Stimulated activated CD8-positive, alpha-beta memory T cell treated with anti-CD3 and anti-CD28 coated beads, Interleukin-12 subunit alpha, Interleukin-12 subunit beta, amount 100 ng/mL, for 24 hours (primary cell): ENCODE results near the gene LLGL1.
"Not testable (repeated sequence)": the region's sequence is repeated elsewhere in the genome, so short reads cannot be mapped to it uniquely, and the experiment has no call there.

Source experiments
- DNase-seq: peaks from one replicate; pipeline ENCODE4 v3.0.0-alpha.2; 2020; ENCODE audit errors: extremely low read depth

LLGL1 gene

GRCh38 chr17:18194394-18194793 is 31.0 kb upstream of the LLGL1 start:
- DNase-seq, result no peak

- DNase-seq, result no peak
These were observed 30.6 kb upstream of the LLGL1 start for GRCh38 chr17:18194804-18195203.

DNA sequence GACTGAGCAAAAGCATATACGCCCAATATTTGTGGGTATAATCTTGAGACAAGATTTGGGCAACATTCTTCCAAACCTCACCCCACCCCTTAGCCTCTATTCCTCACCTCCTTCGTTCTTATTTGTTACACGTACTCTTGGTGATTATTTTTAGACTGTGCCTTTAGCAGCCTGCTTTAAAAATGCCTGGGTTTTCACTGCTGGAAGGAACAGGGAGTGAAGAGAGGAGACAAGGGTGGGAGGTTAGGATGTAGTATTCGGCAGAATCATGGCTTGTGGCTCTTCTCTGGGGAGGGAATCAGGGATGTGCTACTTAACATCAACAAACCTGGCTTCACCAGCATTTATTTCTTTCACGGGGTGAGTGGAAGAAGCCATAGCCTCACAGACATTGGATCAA is 30.2 kb upstream of the LLGL1 start:
- DNase-seq, result no peak

GRCh38 chr17:18197535-18198194 is 27.8 kb upstream of the LLGL1 start:
- no peak for DNase-seq

- DNase-seq, result no peak
These were observed 26.9 kb upstream of the LLGL1 start for GRCh38 chr17:18198530-18198929.

GRCh38 chr17:18201108-18201507 is 24.3 kb upstream of the LLGL1 start:
- no peak for DNase-seq

- no peak for DNase-seq
These were observed 22.1 kb upstream of the LLGL1 start for GRCh38 chr17:18203308-18203707.

GRCh38 chr17:18205861-18206260 is 19.6 kb upstream of the LLGL1 start:
- no peak for DNase-seq

DNA sequence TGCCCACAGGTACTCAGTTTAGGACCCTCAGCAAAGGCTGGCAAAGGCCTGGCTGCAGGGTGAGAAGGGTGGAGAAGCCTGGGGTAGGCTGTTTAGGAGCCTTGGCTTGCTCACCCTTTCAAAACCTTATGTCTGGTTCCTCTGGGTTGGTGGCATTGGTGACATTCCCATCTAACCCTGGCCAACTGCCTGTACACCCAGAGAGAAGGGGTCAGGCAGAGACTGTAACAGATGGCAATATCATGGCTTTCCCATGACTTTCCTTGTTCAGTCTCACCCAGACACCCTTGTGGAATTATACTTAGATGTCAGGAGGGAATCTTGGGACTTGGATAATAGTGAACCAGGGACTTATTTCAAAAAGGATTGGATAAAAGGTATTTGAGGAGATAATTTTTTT is 18.5 kb upstream of the LLGL1 start:
- no peak for DNase-seq

- no peak for DNase-seq
These were observed 17.3 kb upstream of the LLGL1 start for GRCh38 chr17:18208092-18208491.

DNA sequence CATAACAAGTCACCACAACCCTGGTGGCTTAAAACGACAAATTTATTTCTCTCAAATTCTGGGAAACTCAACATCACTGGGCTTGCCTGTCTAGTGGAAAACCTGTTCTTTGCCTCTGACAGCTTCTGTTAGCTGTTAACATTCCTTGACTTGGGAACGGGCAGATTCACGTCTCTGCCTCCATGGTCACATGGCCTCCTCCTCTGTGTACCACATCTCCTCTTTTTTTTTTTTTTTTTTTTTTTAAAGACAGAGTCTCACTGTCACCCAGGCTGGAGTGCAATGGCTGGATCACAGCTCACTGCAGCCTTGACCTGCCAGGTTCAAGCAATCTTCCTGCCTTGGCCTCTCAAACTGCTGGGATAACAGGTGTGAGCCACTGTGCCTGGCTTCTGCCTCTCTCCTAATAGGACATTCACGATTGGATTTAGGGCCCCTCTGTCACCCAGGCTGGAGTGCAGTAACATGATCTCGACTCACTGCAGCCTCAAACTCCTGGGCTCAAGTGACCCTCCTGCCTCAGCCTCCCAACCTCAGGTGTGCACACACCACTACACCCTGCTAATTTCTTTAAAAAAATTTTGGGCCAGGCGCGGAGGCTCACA is 11.7 kb upstream of the LLGL1 start:
- DNase-seq, result no peak

DNA sequence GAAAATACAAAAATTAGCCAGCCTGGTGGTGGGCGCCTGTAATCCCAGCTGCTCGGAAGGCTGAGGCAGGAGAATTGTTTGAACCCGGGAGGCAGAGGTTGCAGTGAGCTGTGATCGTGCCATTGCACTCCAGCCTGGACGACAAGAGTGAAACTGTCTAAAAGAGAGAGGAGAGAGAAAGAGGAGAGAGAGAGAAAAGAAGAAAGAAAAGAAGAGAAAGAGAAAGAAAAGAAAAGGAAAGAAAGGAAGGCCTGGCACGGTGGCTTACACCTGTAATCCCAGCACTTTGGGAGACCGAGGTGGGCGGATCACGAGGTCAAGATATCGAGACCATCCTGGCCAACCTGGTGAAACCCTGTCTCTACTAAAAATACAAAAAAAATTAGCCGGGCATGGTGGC is 8.5 kb upstream of the LLGL1 start:
- not testable (repeated sequence) for DNase-seq

GRCh38 chr17:18217412-18218015 is 7.9 kb upstream of the LLGL1 start:
- DNase-seq, result peak; percentile 27

- no peak for DNase-seq
These were observed 6.5 kb upstream of the LLGL1 start for GRCh38 chr17:18218756-18219415.

DNA sequence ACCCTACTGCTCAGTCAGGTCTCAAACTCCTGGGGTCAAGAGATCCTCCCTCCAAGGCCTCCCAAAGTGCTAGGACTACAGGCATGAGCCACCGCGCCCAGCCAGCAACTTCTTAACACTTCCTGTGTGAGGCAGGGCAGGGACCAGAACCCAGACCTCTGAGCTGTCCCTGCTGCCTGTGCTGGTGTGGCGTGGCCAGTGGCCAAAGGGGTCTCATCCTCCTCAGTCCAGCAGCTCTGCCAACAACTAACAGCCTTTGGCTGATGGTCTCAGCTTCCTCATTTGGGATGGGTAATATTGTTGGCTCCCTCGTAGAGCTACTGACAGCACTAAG is 1.4 kb upstream of the LLGL1 start:
- no peak for DNase-seq

- DNase-seq, result no peak
These were observed 881 bp upstream of the LLGL1 start for GRCh38 chr17:18224387-18225120.

DNA sequence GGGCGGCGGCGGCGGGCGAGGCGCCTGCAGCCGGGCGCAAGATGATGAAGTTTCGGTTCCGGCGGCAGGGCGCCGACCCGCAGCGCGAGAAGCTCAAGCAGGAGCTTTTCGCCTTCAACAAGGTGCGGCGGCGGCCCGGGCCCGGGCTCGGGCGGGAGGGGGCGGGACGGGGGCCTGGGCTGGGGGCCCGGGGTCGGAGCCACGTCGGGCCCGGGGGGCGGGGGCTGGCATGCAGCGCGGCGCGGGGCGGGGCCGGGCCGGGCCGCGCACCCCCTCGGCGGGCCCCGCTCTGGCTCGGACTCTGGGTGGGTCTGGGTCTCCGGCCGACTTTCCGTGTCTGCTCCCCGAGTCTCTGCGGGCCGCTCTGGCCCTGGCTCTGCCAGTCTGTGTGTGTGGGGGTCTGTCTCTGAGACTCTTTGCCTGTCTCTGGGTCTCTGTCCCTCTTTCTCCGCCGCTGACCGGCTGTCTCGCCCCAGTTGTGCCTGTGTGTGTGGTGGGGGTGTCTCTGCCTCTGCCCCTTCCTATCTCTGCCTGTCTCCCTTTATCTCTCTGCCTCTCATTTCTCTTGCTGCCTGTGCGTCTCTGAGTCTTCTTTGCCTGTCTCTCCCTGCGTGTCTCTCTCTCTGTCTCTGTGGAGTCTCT is 328 bp downstream of the LLGL1 start:
- DNase-seq, result no peak

DNA sequence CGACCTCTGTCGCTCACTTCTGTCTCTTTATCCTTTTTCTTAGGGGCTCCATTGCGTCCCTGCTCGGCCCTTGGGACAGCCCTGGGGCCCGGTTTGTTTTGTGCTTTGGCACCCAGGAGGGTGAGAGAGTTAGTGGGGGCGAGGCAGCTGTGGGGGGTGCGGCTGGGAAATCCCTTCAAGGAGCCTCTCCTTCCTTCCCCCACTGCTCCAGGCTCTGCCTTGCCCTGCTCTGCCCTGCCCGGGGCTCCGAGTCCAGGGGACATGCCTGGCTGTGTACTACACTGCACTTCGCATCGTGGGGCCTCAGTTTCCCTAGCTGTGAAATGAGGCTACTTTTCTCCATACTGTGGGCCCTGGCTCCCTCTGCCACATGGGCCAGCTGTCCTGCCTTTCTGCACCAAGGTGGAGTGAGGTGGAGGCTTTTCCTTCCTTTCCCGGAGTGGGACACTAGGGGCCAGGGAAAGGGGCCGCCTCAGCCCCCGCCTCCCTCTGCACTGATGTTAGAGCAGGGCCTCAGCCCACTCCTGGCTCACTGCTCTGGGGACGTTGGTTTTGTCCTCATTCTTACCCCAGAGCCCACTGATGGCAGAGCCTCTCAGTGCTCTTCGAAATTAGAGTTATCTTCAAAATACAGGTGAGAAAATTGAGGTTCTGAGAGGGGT is 980 bp downstream of the LLGL1 start:
- DNase-seq, result no peak

DNA sequence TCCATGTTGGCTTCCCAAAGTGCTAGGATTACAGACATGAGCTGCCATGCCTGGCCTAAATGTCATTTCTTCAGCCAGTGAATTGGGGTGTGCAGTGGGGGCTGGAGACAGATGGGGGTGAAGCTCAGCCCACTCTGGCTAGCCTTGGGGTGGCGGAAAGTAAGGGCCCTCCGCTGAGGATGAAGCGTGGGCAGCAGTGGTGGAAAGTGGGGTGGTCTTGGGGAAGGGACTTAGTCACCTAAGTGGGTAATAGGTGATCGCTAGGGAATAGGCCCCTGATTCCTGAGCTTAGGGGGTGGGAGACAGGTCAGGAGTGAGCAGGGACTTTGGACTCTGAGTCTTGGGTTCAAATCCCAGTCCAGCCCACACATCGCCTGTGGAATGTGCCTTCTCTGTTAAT is 2.2 kb downstream of the LLGL1 start:
- DNase-seq, result no peak

DNA sequence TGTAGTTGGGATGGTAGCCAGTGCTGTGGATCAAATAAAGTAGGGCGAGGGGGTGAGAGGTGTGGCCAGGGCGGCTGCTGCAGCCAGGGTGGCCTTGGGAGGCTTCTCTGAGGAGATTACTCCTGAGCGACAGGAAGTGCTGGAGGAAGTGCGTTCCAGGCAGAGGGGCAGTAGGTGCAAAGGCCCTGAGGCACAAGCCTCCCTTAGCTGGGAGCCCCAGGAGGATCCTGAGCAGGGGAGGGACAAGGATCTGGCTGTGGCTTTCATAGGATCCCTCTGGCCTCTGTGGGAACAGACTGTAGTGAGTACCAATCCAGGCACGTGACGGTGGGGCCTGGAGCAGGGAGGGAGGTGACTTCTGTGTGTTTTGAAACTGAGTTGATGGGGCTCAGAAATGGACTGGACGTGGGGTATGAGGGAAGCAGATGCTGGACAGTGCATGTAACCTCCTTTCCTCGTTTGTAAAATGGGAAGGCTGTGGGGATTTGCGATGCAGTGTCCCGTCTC is 2.8 kb downstream of the LLGL1 start:
- DNase-seq, result no peak

DNA sequence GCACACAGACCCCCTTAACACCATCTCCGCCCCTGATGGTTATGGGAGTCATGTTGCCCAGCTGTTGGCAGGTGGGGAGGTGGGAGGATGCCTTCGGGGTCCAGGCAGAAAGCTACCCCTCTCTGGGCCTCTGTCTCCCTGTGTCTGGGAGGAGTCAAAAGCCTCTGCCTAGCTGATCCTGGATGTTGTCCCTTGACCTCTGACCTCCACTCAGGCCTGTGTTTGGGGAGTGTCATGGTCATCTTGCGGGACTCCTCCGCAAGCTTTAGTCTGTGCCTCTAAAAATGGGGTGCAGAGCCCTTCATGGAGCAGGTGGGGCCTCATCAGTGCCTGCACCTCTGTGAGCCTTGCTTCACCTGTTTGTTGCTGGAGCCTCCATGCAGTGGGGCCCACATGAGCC is 3.8 kb downstream of the LLGL1 start:
- DNase-seq, result no peak
